Activated CD4-positive, alpha-beta T cell treated with anti-CD3 and anti-CD28 coated beads for 48 hours (primary cell): ENCODE measurements around the gene VIPR2.
"Not testable (repeated sequence)": the region's sequence is repeated elsewhere in the genome, so short reads cannot be mapped to it uniquely, and the experiment has no call there.

ENCODE experiments used
- DNase-seq: peaks from one replicate; pipeline ENCODE4 v3.0.0-alpha.2; 2020

Gene VIPR2

GRCh38 chr7:159102681-159103381, 41.8 kb downstream of the VIPR2 start:
- no peak for DNase-seq

GRCh38 chr7:159101661-159102091, 43.0 kb downstream of the VIPR2 start:
- DNase-seq, result not testable (repeated sequence)

- DNase-seq, result not testable (repeated sequence)
Observed at GRCh38 chr7:159101083-159101395, 43.6 kb downstream of the VIPR2 start.

- DNase-seq, result not testable (repeated sequence)
Observed at GRCh38 chr7:159100281-159101082, 44.2 kb downstream of the VIPR2 start.

GRCh38 chr7:159099711-159100231, 44.9 kb downstream of the VIPR2 start:
- no peak for DNase-seq

- no peak for DNase-seq
Observed at GRCh38 chr7:159098811-159099655, 45.6 kb downstream of the VIPR2 start.

- DNase-seq, result no peak
Observed at GRCh38 chr7:159098424-159098786, 46.3 kb downstream of the VIPR2 start.

GRCh38 chr7:159097661-159098423, 46.8 kb downstream of the VIPR2 start:
- no peak for DNase-seq

- no peak for DNase-seq
Observed at GRCh38 chr7:159096736-159097581, 47.7 kb downstream of the VIPR2 start.

- no peak for DNase-seq
Observed at GRCh38 chr7:159095979-159096411, 48.7 kb downstream of the VIPR2 start.

- no peak for DNase-seq
Observed at GRCh38 chr7:159094919-159095915, 49.5 kb downstream of the VIPR2 start.

GRCh38 chr7:159094023-159094740, 50.5 kb downstream of the VIPR2 start:
- DNase-seq, result no peak

GRCh38 chr7:159093351-159093971, 51.2 kb downstream of the VIPR2 start:
- DNase-seq, result no peak

- DNase-seq, result no peak
Observed at GRCh38 chr7:159092701-159093121, 52.0 kb downstream of the VIPR2 start.

- DNase-seq, result no peak
Observed at GRCh38 chr7:159091480-159092475, 52.9 kb downstream of the VIPR2 start.

GRCh38 chr7:159091041-159091440, 53.6 kb downstream of the VIPR2 start:
- DNase-seq, result no peak

- DNase-seq, result no peak
Observed at GRCh38 chr7:159088016-159088865, 56.4 kb downstream of the VIPR2 start.
